ENCODE measurements around the gene GADL1.

Gene GADL1

GRCh38 chr3:30894521-30895251 is at the start of gene GADL1:
GADL1 (minus strand) TSS chr3:30894661; CDS start chr3:30894614, 47 bp downstream.
- peak; percentile 8 for DNase-seq (ENCODE audit: low spot score)
- H3K27ac ChIP-seq, result no peak within 1 kb of the TSS

GRCh38 chr3:30944124-30944523 is 49.7 kb upstream of the GADL1 start:
- ChIA-PET CTCF (interaction anchor here (0.5 kb wide), 1 partner anchor 109 kb away, joined by 3 read pairs; no protein-coding TSS in a partner anchor), POLR2A (ENCODE audit: low non-redundant PET) (no interaction called here)
- no peak for DNase-seq (ENCODE audit: low spot score)
- H3K27ac ChIP-seq, result no peak overlapping the region
- no peak for TF ChIP-seq CTCF (conservative IDR thresholded peaks at IDR 0.05; ENCODE audit: low read depth)

More at GRCh38 chr3:30894521-30895251, at the start of gene GADL1:
- TF ChIP-seq CTCF (conservative IDR thresholded peaks at IDR 0.05; ENCODE audit: low read depth), result no peak
- CTCF ChIA-PET, result no interaction called here
- POLR2A ChIA-PET (ENCODE audit: low non-redundant PET), result no interaction called here

GRCh38 chr3:30943206-30943605 is 48.7 kb upstream of the GADL1 start:
- no peak for TF ChIP-seq CTCF (conservative IDR thresholded peaks at IDR 0.05; ENCODE audit: low read depth)
- CTCF ChIA-PET, result no interaction called here
- POLR2A ChIA-PET (ENCODE audit: low non-redundant PET), result no interaction called here
- DNase-seq (ENCODE audit: low spot score), result peak; percentile 21
- no peak overlapping the region for H3K27ac ChIP-seq

- POLR2A ChIA-PET (ENCODE audit: low non-redundant PET), result no interaction called here
- no peak overlapping the region for H3K27ac ChIP-seq
- no peak for TF ChIP-seq CTCF (conservative IDR thresholded peaks at IDR 0.05; ENCODE audit: low read depth)
- CTCF ChIA-PET, result no interaction called here
- DNase-seq (ENCODE audit: low spot score), result no peak
Observed at GRCh38 chr3:30941342-30941741, 46.9 kb upstream of the GADL1 start.

GRCh38 chr3:30940740-30941139 is 46.3 kb upstream of the GADL1 start:
- H3K27ac ChIP-seq, result no peak overlapping the region
- ChIA-PET POLR2A (ENCODE audit: low non-redundant PET) (no interaction called here), CTCF (no interaction called here)
- TF ChIP-seq CTCF (conservative IDR thresholded peaks at IDR 0.05; ENCODE audit: low read depth), result no peak
- no peak for DNase-seq (ENCODE audit: low spot score)

- peak; percentile 5 for DNase-seq (ENCODE audit: low spot score)
- ChIA-PET POLR2A (ENCODE audit: low non-redundant PET) (no interaction called here), CTCF (interaction anchor here (0.6 to 1.1 kb wide), 3 partner anchors 37 to 169 kb away, joined by 3 to 5 read pairs (median 4); no protein-coding TSS in a partner anchor)
- no peak overlapping the region for H3K27ac ChIP-seq
- TF ChIP-seq CTCF (conservative IDR thresholded peaks at IDR 0.05; ENCODE audit: low read depth), result peak; percentile 27; the same call in 1 of the 2 replicates
Observed at GRCh38 chr3:30934208-30934550, 39.7 kb upstream of the GADL1 start.

All from RWPE1 (cell line).